MM.1S (cell line): ENCODE data around the gene CPA5.

Experiments used
- DNase-seq: peaks from one replicate; pipeline ENCODE4 v3.0.0-alpha.2; 2015
- H2AFZ ChIP-seq: fragments of 300-600 bp; sonication (generic); 2 replicates; pipeline ENCODE4 v1.6.0; 2016; ENCODE audit warnings: antibody characterized with exemption, low read length
- H3F3A ChIP-seq: fragments of 300-600 bp; sonication (generic); 2 replicates; pipeline ENCODE4 v1.6.1; 2016; ENCODE audit warnings: mild to moderate bottlenecking, antibody characterized with exemption, low read length, moderate library complexity, mixed read lengths; ENCODE audit not compliant: insufficient read depth
- H3K27ac ChIP-seq: fragments of 300-600 bp; sonication (generic); 2 replicates; pipeline ENCODE4 v1.5.1; 2016; ENCODE audit warnings: mild to moderate bottlenecking, low read length
- H3K27me3 ChIP-seq: fragments of 300-600 bp; sonication (generic); replicated peaks from 2 replicates; pipeline ENCODE4 v1.6.0; 2016; ENCODE audit warnings: low read length; ENCODE audit not compliant: insufficient read depth
- H3K36me3 ChIP-seq: fragments of 300-600 bp; sonication (generic); replicated peaks from 2 replicates; pipeline ENCODE4 v1.6.1; 2016; ENCODE audit warnings: mild to moderate bottlenecking, low read length, mixed read lengths; ENCODE audit not compliant: insufficient read depth
- H3K4me1 ChIP-seq: fragments of 300-600 bp; sonication (generic); 2 replicates; pipeline ENCODE4 v1.6.1; 2016; ENCODE audit warnings: low read length, mixed read lengths
- H3K4me2 ChIP-seq: fragments of 300-600 bp; sonication (generic); 2 replicates; pipeline ENCODE4 v1.6.0; 2016; ENCODE audit warnings: low read depth, low read length
- H3K4me3 ChIP-seq: fragments of 300-600 bp; sonication (generic); 2 replicates; pipeline ENCODE4 v1.5.1; 2016; ENCODE audit warnings: low read length, mixed read lengths
- H3K79me2 ChIP-seq: fragments of 300-600 bp; sonication (generic); 2 replicates; pipeline ENCODE4 v1.6.1; 2016; ENCODE audit warnings: mixed run types, low read length, mixed read lengths
- H3K9ac ChIP-seq: fragments of 300-600 bp; sonication (generic); 2 replicates; pipeline ENCODE4 v1.6.1; 2016; ENCODE audit warnings: low read length, mixed read lengths
- H3K9me2 ChIP-seq: fragments of 300-600 bp; sonication (generic); replicated peaks from 2 replicates; pipeline ENCODE4 v1.6.1; 2016; ENCODE audit warnings: mild to moderate bottlenecking, low read length, mixed read lengths; ENCODE audit not compliant: insufficient read depth
- H3K9me3 ChIP-seq: fragments of 300-600 bp; sonication (generic); replicated peaks from 2 replicates; pipeline ENCODE4 v1.6.1; 2016; ENCODE audit warnings: mild to moderate bottlenecking, low read length, mixed read lengths; ENCODE audit not compliant: insufficient read depth
- H4K20me1 ChIP-seq: fragments of 300-600 bp; sonication (generic); 2 replicates; pipeline ENCODE4 v1.6.1; 2016; ENCODE audit warnings: mild to moderate bottlenecking, low read length, moderate library complexity, mixed read lengths; ENCODE audit not compliant: insufficient read depth
- EZH2 ChIP-seq: fragments of 300-600 bp; sonication (generic); optimal IDR thresholded peaks from 2 replicates; pipeline ENCODE3; 2017; ENCODE audit warnings: low read depth, mild to moderate bottlenecking, antibody characterized with exemption, low read length, mixed read lengths
- EZH2phosphoT487 ChIP-seq: fragments of 300-600 bp; sonication (generic); IDR thresholded peaks from 2 replicates; pipeline ENCODE4 v1.6.1; 2018; ENCODE audit warnings: antibody characterized with exemption, low read length
- TF ChIP-seq, protein P1 (sequence below): fragments of 300-600 bp; sonication (generic); IDR thresholded peaks from 2 replicates; pipeline ENCODE4 v1.5.1; 2016; ENCODE audit warnings: antibody characterized with exemption, low read length, mixed read lengths

CPA5 gene

DNA sequence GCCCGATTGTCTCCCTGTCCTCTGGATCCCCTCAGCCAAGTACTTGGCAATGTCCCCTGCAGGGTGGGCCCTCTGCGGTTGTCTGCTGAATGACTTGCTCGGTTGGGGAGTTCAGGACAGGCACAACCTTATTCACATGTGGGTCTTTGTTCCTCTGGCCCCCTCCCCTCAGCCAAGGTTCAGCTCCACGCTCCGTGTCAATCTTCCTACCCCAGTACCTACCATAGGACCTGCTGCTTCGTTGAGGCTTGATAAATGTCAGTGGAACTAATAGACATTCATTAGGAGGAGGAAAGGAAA is 7.1 kb downstream of the CPA5 start:
- DNase-seq: no peak
- H3K79me2 ChIP-seq: no peaks in the 10 kb centered on the region
- H4K20me1 ChIP-seq: no peaks in the 10 kb centered on the region
- H3K4me2 ChIP-seq: no peak overlapping the region
- no peak overlapping the region for H3K4me3 ChIP-seq
- no peaks in the 10 kb centered on the region for H3K9me2 ChIP-seq
- no peak overlapping the region for H3K27ac ChIP-seq
- H3F3A ChIP-seq: no peaks in the 10 kb centered on the region
- no peaks in the 10 kb centered on the region for H3K4me1 ChIP-seq
- H2AFZ ChIP-seq: no peak overlapping the region
- H3K9ac ChIP-seq: no peak overlapping the region
- no peaks in the 10 kb centered on the region for H3K27me3 ChIP-seq
- H3K9me3 ChIP-seq: no peaks in the 10 kb centered on the region
- no peak for TF ChIP-seq EZH2phosphoT487
- no peak for TF ChIP-seq EZH2
- TF ChIP-seq, protein P1, sequence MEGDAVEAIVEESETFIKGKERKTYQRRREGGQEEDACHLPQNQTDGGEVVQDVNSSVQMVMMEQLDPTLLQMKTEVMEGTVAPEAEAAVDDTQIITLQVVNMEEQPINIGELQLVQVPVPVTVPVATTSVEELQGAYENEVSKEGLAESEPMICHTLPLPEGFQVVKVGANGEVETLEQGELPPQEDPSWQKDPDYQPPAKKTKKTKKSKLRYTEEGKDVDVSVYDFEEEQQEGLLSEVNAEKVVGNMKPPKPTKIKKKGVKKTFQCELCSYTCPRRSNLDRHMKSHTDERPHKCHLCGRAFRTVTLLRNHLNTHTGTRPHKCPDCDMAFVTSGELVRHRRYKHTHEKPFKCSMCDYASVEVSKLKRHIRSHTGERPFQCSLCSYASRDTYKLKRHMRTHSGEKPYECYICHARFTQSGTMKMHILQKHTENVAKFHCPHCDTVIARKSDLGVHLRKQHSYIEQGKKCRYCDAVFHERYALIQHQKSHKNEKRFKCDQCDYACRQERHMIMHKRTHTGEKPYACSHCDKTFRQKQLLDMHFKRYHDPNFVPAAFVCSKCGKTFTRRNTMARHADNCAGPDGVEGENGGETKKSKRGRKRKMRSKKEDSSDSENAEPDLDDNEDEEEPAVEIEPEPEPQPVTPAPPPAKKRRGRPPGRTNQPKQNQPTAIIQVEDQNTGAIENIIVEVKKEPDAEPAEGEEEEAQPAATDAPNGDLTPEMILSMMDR: no peak
- H3K36me3 ChIP-seq: no peaks in the 10 kb centered on the region

DNA sequence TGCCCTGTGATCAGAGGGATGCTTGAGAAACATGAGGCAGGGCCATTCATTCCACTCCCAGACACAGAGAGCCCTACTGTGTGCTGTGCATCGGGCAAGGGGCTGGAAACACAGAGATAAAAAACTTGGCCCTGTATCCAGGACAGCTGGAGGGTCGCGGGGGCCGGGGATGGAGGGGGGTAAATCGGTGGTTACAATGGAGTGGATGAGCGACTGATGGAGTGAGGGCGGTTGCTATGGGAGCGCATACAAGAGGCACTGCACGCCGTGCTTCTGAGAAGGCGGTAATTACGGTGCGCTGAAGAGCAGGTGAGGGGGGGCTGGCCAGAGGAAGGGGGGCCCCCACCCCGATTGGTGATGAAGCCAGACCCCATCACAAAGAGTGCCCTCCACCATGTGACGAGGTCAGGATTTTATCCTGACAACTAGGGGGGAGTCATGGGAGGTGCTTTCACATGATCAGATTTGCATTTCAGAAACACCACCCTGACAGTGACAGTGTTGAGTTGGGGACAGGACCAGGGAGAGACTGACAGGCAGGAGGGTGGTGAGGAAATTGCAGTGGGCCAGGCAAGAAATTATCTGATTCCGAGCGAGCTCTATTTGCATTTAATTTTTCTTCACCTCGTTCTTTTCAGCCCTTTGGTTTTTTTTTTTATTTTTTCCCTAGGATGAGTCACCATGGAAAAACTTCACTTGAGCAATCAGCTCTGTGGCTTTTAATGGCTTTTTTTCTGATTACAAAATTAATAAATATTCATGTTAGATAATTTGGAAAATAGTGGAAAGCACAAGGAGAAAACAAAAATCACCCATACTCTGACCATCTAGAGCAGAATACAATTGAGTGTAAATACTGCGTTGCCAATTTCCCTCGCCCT is 7.8 kb downstream of the CPA5 start:
- H3K79me2 ChIP-seq: no peaks in the 10 kb centered on the region
- H3K4me2 ChIP-seq: no peak overlapping the region
- no peak overlapping the region for H2AFZ ChIP-seq
- no peaks in the 10 kb centered on the region for H3K4me1 ChIP-seq
- no peak overlapping the region for H3K9ac ChIP-seq
- no peaks in the 10 kb centered on the region for H3K9me2 ChIP-seq
- H3K27me3 ChIP-seq: no peaks in the 10 kb centered on the region
- H3F3A ChIP-seq: no peaks in the 10 kb centered on the region
- H3K36me3 ChIP-seq: no peaks in the 10 kb centered on the region
- no peak for DNase-seq
- H4K20me1 ChIP-seq: no peaks in the 10 kb centered on the region
- no peaks in the 10 kb centered on the region for H3K9me3 ChIP-seq
- no peak for TF ChIP-seq EZH2
- TF ChIP-seq EZH2phosphoT487: no peak
- H3K4me3 ChIP-seq: no peak overlapping the region
- no peak overlapping the region for H3K27ac ChIP-seq

DNA sequence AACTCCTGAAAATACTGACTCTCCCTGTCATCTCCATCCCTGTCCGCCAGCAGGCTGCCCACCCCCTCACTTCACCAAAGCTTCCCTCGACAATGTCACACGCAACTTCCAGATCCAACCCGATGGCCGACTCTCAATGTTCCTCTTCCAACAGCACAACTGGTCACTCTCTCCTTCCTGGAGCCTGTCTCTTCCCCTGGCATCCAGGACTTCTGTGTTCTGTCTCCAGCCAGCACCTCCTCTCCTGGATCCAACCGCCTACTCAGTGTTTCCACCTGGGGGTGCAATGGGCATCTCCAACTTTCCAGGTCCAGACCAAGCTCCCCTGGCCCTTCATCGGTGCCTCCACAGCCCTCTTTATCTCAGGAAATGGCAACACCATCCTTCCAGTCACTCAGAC is 8.6 kb downstream of the CPA5 start:
- Histone ChIP-seq H3K4me2 (no peak overlapping the region), H3K79me2 (no peaks in the 10 kb centered on the region)

More for the DNA sequence above, 8.6 kb downstream of the CPA5 start:
- no peaks in the 10 kb centered on the region for H3K9me2 ChIP-seq
- no peak overlapping the region for H3K9ac ChIP-seq
- no peak overlapping the region for H3K27ac ChIP-seq
- no peak overlapping the region for H3K4me3 ChIP-seq
- TF ChIP-seq EZH2phosphoT487 (no peak), EZH2 (no peak)
- TF ChIP-seq, protein P1: no peak
- H4K20me1 ChIP-seq: no peaks in the 10 kb centered on the region
- no peaks in the 10 kb centered on the region for H3K27me3 ChIP-seq
- H3K9me3 ChIP-seq: no peaks in the 10 kb centered on the region
- no peaks in the 10 kb centered on the region for H3K4me1 ChIP-seq
- no peak overlapping the region for H2AFZ ChIP-seq
- no peaks in the 10 kb centered on the region for H3K36me3 ChIP-seq
- no peak for DNase-seq
- no peaks in the 10 kb centered on the region for H3F3A ChIP-seq
